Measurements from ENCODE around the gene CCDC78.
A peak's percentile ranks its signal among the peaks of the same experiment; 100 is the strongest.

DNA sequence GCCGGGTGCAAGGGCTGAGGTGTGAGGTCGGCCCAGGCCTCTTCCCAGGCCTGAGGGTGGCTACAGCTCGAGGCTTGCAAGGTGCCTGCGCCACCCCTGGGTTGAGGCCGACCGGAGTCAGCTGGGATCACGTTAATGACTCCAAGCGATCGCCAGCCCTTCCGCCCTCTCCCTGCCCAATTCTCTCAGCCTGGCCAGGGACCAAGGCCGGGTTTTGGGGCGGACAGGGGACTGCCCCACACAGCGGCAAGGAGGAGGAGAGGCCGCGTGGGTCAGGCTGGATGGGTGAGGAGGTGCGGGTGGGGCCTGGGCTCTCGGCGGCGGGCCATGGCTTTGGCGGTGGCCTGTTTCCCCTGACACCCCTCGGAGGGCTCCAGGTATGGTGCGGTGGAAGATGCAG lies 32.9 kb downstream of the CCDC78 start:
- TF ChIP-seq MXI1 (conservative IDR thresholded peaks at IDR 0.05; ENCODE audit: poor library complexity, severe bottlenecking) (no peak), POLR2AphosphoS5 (IDR thresholded peaks at IDR 0.05) (peak; percentile 11), EZH2 (IDR thresholded peaks at IDR 0.05; ENCODE audit: borderline replicate concordance, insufficient read depth, low read length, poor library complexity, severe bottlenecking) (no peak), EP300 (conservative IDR thresholded peaks at IDR 0.05; ENCODE audit: poor library complexity, severe bottlenecking) (no peak), TAF1 (IDR thresholded peaks at IDR 0.05; ENCODE audit: low read depth) (no peak)
- TF ChIP-seq, protein P1, sequence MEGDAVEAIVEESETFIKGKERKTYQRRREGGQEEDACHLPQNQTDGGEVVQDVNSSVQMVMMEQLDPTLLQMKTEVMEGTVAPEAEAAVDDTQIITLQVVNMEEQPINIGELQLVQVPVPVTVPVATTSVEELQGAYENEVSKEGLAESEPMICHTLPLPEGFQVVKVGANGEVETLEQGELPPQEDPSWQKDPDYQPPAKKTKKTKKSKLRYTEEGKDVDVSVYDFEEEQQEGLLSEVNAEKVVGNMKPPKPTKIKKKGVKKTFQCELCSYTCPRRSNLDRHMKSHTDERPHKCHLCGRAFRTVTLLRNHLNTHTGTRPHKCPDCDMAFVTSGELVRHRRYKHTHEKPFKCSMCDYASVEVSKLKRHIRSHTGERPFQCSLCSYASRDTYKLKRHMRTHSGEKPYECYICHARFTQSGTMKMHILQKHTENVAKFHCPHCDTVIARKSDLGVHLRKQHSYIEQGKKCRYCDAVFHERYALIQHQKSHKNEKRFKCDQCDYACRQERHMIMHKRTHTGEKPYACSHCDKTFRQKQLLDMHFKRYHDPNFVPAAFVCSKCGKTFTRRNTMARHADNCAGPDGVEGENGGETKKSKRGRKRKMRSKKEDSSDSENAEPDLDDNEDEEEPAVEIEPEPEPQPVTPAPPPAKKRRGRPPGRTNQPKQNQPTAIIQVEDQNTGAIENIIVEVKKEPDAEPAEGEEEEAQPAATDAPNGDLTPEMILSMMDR (IDR thresholded peaks at IDR 0.05; ENCODE audit: poor library complexity, severe bottlenecking) = no peak

All from neural cell (in vitro differentiated cells).